Ramos (cell line): Measurements from ENCODE around the gene TOMM5.

Experiments used
- in situ Hi-C: fragments of 300-500 bp; cut with MboI; formaldehyde crosslinking; loops from one replicate; pipeline ENCODE4 v1.14.3; 2022; ENCODE audit warnings: low sequenced_read_pairs; ENCODE audit not compliant: unreplicated experiment

TOMM5 gene

GRCh38 chr9:37592108-37592951 lies at the start of gene TOMM5:
Gene TOMM5, minus strand, starts transcription at chr9:37592597. Its CDS starts 65 bp downstream, at chr9:37592532.
- in situ Hi-C loops = loop anchor here (10.0 to 25.0 kb wide), 2 partner anchors 108 to 605 kb away; partner anchors contain the start of gene POLR1E

- in situ Hi-C loops = no loop called here
Measured at GRCh38 chr9:37641331-37641730, 48.9 kb upstream of the TOMM5 start.

- in situ Hi-C loops = no loop called here
Measured at GRCh38 chr9:37640246-37640645, 47.8 kb upstream of the TOMM5 start.

- in situ Hi-C loops = no loop called here
Measured at GRCh38 chr9:37639841-37640240, 47.4 kb upstream of the TOMM5 start.

- in situ Hi-C loops = no loop called here
Measured at GRCh38 chr9:37639109-37639762, 46.8 kb upstream of the TOMM5 start.

GRCh38 chr9:37636511-37637448 lies 44.4 kb upstream of the TOMM5 start:
- in situ Hi-C loops = no loop called here

GRCh38 chr9:37635808-37636207 lies 43.4 kb upstream of the TOMM5 start:
- in situ Hi-C loops = no loop called here

- in situ Hi-C loops = no loop called here
Measured at GRCh38 chr9:37632479-37632878, 40.1 kb upstream of the TOMM5 start.

GRCh38 chr9:37626708-37627292 lies 34.4 kb upstream of the TOMM5 start:
- in situ Hi-C loops = no loop called here

- in situ Hi-C loops = no loop called here
Measured at GRCh38 chr9:37625758-37626147, 33.4 kb upstream of the TOMM5 start.

- in situ Hi-C loops = no loop called here
Measured at GRCh38 chr9:37625036-37625757, 32.8 kb upstream of the TOMM5 start.

GRCh38 chr9:37624073-37624472 lies 31.7 kb upstream of the TOMM5 start:
- in situ Hi-C loops = no loop called here

- in situ Hi-C loops = no loop called here
Measured at GRCh38 chr9:37623267-37623666, 30.9 kb upstream of the TOMM5 start.

- in situ Hi-C loops = no loop called here
Measured at GRCh38 chr9:37622462-37622861, 30.1 kb upstream of the TOMM5 start.

- in situ Hi-C loops = no loop called here
Measured at GRCh38 chr9:37621273-37622121, 29.1 kb upstream of the TOMM5 start.

GRCh38 chr9:37620396-37620795 lies 28.0 kb upstream of the TOMM5 start:
- in situ Hi-C loops = no loop called here

- in situ Hi-C loops = no loop called here
Measured at GRCh38 chr9:37619806-37620205, 27.4 kb upstream of the TOMM5 start.

- in situ Hi-C loops = no loop called here
Measured at GRCh38 chr9:37618817-37619216, 26.4 kb upstream of the TOMM5 start.

- in situ Hi-C loops = no loop called here
Measured at GRCh38 chr9:37617832-37618231, 25.4 kb upstream of the TOMM5 start.
